Measurements from ENCODE around the gene INPP5A.

GRCh38 chr10:132764108-132764507 is 226.5 kb downstream of the INPP5A start:
- TF ChIP-seq CTCF (IDR thresholded peaks at IDR 0.05) = no peak
- no peak for TF ChIP-seq POLR2A (IDR thresholded peaks at IDR 0.05)
